Effector memory CD4-positive, alpha-beta T cell (primary cell): ENCODE results near the gene DIAPH2.

Source experiments
- DNase-seq, 3 donors: peaks; one replicate each; pipeline ENCODE4 v3.0.0-alpha.2; 2020
- H3K27ac ChIP-seq: 2 replicates; pipeline ENCODE4 v1.7.0; 2013; ENCODE audit warnings: mild to moderate bottlenecking, low read length, moderate library complexity; ENCODE audit not compliant: insufficient read depth, poor library complexity, severe bottlenecking
- H3K27me3 ChIP-seq: replicated peaks from 2 replicates; pipeline ENCODE4 v1.7.0; 2013; ENCODE audit warnings: mild to moderate bottlenecking, low read length; ENCODE audit not compliant: insufficient read depth, control insufficient read depth, poor library complexity, severe bottlenecking
- H3K36me3 ChIP-seq: 2 replicates; pipeline ENCODE4 v1.7.0; 2013; ENCODE audit warnings: mild to moderate bottlenecking, low read length, moderate library complexity; ENCODE audit not compliant: control insufficient read depth, insufficient read depth
- H3K4me1 ChIP-seq: 2 replicates; pipeline ENCODE4 v1.7.0; 2013; ENCODE audit warnings: low read length, mild to moderate bottlenecking; ENCODE audit not compliant: control insufficient read depth, insufficient read depth, poor library complexity, severe bottlenecking
- H3K4me3 ChIP-seq: 2 replicates; pipeline ENCODE4 v1.7.0; 2013; ENCODE audit warnings: low read length, low read depth, mild to moderate bottlenecking; ENCODE audit not compliant: insufficient read depth, poor library complexity, severe bottlenecking
- H3K9me3 ChIP-seq: 2 replicates; pipeline ENCODE4 v1.7.0; 2013; ENCODE audit warnings: mild to moderate bottlenecking, low read length, moderate library complexity; ENCODE audit not compliant: control insufficient read depth

DIAPH2 gene

DNA sequence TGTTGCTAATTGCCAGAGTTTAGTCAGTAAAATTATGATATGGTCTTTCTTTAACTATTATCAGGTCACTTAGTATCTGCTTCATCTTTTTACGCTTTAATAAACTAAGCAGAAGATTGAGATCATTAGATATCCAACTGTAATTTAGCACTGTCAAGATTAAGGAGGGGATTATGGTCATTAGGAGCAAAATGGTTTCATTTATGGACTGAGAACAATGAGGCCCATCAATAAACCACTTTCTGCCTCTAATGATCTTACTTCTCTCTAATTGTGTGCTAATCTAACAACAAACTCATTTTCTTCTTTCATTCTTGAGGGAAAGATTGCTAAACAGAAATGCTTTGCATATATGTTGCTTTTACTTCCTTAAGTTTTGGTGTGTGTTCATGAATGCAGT lies 539.5 kb downstream of the DIAPH2 start:
- no peaks in the 10 kb centered on the region for H3K4me1 ChIP-seq
- H3K27ac ChIP-seq: no peak overlapping the region
- H3K9me3 ChIP-seq: no peaks in the 10 kb centered on the region
- no peak overlapping the region for H3K4me3 ChIP-seq
- DNase-seq: no peak
- no peaks in the 10 kb centered on the region for H3K27me3 ChIP-seq
- H3K36me3 ChIP-seq: no peaks in the 10 kb centered on the region

DNA sequence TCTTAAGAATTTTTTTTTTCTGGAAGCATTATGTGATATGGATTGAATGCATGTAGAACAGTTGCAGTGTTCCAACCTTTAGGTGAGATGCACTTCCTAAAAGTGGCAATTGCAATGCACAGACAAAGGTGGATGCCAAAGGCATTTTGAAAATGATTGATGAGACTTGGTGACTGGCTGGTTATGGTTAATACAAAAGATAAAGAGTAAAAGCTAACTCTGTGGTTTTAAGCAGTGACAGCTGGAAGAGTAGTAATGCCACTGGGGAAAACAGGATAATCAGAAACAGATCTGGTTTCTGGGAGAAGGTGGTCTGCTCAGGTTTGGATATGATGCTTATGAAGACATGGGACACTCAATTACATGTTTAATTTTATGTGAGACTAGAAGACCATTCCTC lies 544.7 kb downstream of the DIAPH2 start:
- Histone ChIP-seq H3K27ac (no peak overlapping the region), H3K27me3 (no peaks in the 10 kb centered on the region), H3K9me3 (no peaks in the 10 kb centered on the region), H3K4me1 (no peaks in the 10 kb centered on the region), H3K4me3 (no peak overlapping the region), H3K36me3 (no peaks in the 10 kb centered on the region)
- DNase-seq: no peak

DNA sequence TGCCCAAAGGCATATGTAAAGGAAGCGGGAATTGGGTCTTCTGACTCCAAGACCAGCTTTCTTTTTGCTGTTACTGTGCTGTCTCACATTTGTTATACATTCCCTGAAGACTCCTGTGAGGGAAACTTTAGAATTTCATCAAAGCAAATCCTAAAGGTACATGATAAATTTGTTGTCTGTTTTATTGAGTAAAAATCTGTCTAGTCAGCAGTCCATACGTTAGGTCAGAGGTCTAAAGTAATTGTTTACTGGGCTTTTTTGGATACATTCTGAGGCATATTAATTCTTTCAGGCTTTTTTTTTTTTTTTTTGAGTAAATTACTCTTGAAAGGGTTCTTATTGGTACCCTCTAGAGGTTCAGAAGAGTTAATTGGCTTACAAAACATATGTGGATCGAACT lies 546.3 kb downstream of the DIAPH2 start:
- H3K36me3 ChIP-seq: no peaks in the 10 kb centered on the region
- H3K27ac ChIP-seq: no peak overlapping the region
- no peaks in the 10 kb centered on the region for H3K27me3 ChIP-seq
- no peaks in the 10 kb centered on the region for H3K9me3 ChIP-seq
- no peak for DNase-seq
- no peak overlapping the region for H3K4me3 ChIP-seq
- no peaks in the 10 kb centered on the region for H3K4me1 ChIP-seq

DNA sequence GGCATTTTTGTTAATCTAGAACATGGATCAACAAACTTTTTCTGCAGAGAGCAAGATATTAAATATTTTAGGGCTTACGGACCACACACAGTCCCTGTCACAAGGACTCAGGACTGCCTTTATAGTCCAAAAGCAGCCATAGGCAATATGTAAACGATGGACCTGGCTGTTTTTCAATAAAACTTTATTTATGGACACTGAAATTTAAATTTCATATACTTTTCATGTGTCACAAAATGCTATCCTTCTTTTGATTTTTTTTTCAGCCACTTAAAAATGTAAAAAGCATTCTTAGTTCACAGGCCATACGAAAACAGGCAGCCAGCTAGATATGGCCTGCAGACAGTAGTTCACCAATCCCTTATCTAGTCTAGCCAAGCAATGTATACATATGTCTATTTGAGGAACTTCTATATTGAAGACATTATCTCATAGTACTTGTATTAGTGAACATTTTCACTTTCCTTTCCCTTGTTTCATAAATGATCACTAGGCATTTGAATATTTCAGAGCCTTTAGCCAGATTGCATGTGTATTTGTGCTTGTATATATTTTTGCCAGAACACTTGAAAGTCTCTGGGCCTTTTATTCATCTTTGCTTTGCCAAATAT lies 549.9 kb downstream of the DIAPH2 start:
- H3K9me3 ChIP-seq: no peaks in the 10 kb centered on the region
- no peak overlapping the region for H3K27ac ChIP-seq
- no peaks in the 10 kb centered on the region for H3K4me1 ChIP-seq
- H3K4me3 ChIP-seq: no peak overlapping the region
- no peaks in the 10 kb centered on the region for H3K36me3 ChIP-seq
- DNase-seq: no peak
- no peaks in the 10 kb centered on the region for H3K27me3 ChIP-seq

DNA sequence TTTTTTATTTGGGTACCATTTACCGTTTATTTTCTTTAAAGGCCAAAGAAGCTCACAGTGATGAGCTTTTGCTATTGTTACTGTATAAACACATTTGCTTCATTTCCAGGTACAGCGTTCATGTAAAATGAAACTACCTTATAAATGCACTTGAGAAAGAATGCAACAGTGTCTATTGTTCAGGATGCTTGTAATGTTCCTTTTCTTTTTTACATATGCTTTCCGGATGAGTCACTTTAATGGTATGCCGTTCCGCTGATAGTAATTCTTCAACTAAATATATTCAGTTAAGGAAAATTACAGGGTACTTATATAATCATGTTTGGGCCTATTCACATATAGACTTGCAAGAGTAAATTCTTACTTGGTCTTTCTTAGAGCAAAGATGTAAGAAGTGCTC lies 554.0 kb downstream of the DIAPH2 start:
- H3K4me3 ChIP-seq: no peak overlapping the region
- DNase-seq: no peak
- H3K4me1 ChIP-seq: no peaks in the 10 kb centered on the region
- no peaks in the 10 kb centered on the region for H3K27me3 ChIP-seq
- H3K9me3 ChIP-seq: no peaks in the 10 kb centered on the region
- no peaks in the 10 kb centered on the region for H3K36me3 ChIP-seq
- H3K27ac ChIP-seq: no peak overlapping the region

DNA sequence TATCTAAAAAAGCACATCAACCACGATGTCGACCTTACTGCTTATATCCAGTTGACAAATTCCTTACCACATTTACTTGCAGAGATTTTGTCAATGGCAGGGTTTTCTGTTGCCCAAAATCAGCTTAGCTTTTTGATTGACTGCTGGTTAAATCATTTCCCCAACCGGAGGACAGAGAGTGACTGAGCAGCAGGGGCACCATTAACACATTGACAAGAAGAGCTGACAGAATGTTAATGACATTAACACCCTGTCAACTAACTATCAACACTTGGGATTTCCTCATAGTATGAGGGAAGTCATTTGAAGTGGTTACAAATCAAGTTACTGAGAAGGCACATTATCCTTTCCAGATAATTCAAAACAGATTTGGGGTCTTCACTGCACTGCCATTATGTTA lies 567.5 kb downstream of the DIAPH2 start:
- no peaks in the 10 kb centered on the region for H3K4me1 ChIP-seq
- no peak overlapping the region for H3K4me3 ChIP-seq
- DNase-seq: no peak
- H3K27ac ChIP-seq: no peak overlapping the region
- H3K27me3 ChIP-seq: no peaks in the 10 kb centered on the region
- H3K9me3 ChIP-seq: no peaks in the 10 kb centered on the region
- H3K36me3 ChIP-seq: no peaks in the 10 kb centered on the region

DNA sequence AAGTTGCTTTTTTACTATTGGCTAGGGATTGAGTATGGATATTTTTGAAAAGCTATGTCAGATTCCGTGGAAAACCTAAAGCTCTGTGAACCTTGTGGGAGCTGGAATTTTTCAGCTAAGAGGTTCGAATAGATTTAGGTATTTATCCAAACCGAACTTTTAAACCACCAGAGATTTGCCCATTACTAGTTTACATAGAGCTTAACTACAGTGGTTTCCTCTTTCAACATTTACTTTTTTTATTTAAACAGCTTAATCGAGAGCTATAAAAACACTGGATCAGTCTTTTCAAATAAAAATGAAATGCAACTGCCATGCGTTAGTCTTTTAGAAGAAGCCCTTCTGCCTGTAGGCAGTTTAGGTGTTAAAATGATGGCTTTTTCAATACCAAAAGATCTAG lies 576.0 kb downstream of the DIAPH2 start:
- Histone ChIP-seq H3K4me1 (no peaks in the 10 kb centered on the region), H3K27ac (no peak overlapping the region), H3K36me3 (no peaks in the 10 kb centered on the region), H3K9me3 (no peaks in the 10 kb centered on the region), H3K27me3 (no peaks in the 10 kb centered on the region), H3K4me3 (no peak overlapping the region)
- DNase-seq: no peak

DNA sequence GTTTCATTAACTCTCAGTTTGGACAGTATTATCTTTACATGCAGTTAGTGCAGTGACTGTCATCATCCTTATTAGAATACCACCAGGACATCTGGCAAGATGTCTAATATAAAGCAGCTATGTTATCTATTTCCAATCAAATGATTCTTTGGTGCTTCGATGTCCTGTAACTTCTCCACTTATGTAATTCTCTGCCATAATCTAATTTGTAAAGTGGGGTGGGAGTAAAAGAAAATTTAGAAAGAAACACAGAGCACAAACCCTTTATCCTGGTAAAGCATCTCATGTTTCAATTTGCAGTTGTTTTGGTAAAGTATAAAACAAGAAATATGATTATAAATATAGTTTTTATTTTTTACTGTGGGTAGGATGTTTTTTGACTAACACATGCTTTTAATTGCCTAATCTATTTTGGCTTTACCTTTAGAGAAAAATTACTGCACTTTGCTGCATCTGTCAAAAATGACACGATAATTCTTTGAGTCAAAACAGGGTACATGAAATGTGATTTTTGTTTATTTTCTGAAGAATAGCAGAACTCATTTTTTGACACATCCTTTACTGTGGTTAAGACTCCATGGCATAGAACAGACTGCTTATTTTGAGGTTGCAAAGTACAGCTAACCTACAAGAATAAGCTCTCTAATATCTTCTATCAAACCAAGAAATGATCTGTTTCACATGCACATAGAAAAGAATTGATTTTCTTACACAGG lies 581.9 kb downstream of the DIAPH2 start:
- Histone ChIP-seq H3K4me3 (no peak overlapping the region), H3K36me3 (no peaks in the 10 kb centered on the region), H3K9me3 (no peaks in the 10 kb centered on the region), H3K27ac (no peak overlapping the region), H3K4me1 (no peaks in the 10 kb centered on the region), H3K27me3 (no peaks in the 10 kb centered on the region)
- no peak for DNase-seq

DNA sequence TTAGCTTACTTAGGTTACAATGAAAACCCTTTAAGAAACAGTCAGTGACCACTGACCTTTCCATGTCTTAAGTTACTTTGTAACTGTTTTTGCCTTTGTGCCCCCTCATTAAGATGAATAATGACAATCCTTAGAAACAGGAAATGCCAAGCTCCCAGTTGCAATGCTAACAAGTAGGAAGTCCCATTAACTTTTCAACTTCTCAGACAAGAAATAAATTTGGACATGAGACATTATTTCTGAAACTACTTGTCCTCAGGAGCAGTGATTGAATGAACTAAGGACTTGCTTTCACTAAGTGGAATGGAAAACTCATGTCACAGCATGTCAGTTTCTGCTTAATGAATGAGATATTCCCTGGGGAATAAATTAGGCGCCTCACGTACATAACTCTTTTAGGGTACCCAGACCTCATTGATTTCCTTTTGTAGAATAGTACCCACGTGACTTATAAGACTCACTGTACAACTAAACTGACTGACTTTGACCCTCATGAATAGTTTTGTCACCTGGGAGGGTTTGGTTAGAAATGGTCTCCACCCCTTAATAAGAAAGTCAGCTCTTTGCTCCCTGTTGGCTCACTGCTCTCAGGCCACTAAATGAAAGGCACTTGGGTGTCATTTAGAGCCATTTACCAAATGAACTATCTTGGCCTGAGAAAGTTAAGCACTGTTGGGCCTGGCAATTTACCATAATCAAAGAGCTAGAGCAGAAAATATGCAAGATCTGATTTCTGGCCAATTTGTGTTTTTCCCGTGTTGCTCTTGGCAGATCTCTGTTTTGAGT lies 582.9 kb downstream of the DIAPH2 start:
- no peaks in the 10 kb centered on the region for H3K4me1 ChIP-seq
- DNase-seq: no peak
- H3K36me3 ChIP-seq: no peaks in the 10 kb centered on the region
- H3K27ac ChIP-seq: no peak overlapping the region
- no peaks in the 10 kb centered on the region for H3K9me3 ChIP-seq
- H3K27me3 ChIP-seq: no peaks in the 10 kb centered on the region
- no peak overlapping the region for H3K4me3 ChIP-seq

DNA sequence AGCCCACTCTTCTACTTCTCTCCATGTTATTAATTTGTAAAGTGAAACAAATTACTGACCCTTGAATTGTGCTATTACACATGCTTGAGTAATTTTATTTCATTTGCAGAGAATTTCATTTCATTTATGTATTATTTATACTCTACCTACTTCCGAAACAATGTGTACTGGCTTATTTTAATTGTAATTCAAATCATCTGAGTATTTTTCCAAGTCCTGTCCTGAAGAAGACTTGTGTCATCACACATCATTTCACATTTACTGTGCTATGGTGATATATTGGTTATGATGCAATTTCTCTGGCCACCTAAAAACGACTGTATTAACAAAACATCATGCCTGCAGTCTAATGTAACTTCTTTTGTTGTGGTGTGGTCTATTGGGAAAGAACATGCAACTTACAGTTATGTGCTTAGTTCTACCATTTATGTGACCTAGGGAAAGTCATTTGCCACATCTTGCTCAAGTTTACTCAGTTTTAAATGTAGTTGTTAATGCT lies 583.6 kb downstream of the DIAPH2 start:
- H3K9me3 ChIP-seq: no peaks in the 10 kb centered on the region
- no peak overlapping the region for H3K27ac ChIP-seq
- H3K4me3 ChIP-seq: no peak overlapping the region
- no peak for DNase-seq
- H3K36me3 ChIP-seq: no peaks in the 10 kb centered on the region
- no peaks in the 10 kb centered on the region for H3K27me3 ChIP-seq
- H3K4me1 ChIP-seq: no peaks in the 10 kb centered on the region
